HEK293T (cell line): ENCODE data around the gene EFHD2.

Experiments
- CTCF ChIA-PET: fragments of 350-600 bp; formaldehyde crosslinking; extraction: SDS; loops from one replicate; lab custom pipeline; 2021; ENCODE audit warnings: antibody characterized with exemption, inconsistent platforms; lab: Yijun Ruan, JAX
- POLR2A ChIA-PET: fragments of 350-600 bp; formaldehyde crosslinking; extraction: SDS; loops from one replicate; lab custom pipeline; 2020; ENCODE audit warnings: antibody characterized with exemption, inconsistent platforms; lab: Yijun Ruan, JAX
- DNase-seq: peaks from one replicate; pipeline ENCODE4 v3.0.0; 2012; ENCODE audit warnings: mixed read lengths; ENCODE audit errors: extremely low spot score
- ARNT ChIP-seq: fragments of 450-650 bp; IDR thresholded peaks from 2 replicates; pipeline ENCODE4 v1.6.1; 2017; ENCODE audit warnings: mild to moderate bottlenecking
- BHLHE40 ChIP-seq: fragments of 450-650 bp; IDR thresholded peaks from 2 replicates; pipeline ENCODE4 v1.6.1; 2016; ENCODE audit warnings: mild to moderate bottlenecking, moderate library complexity, borderline replicate concordance
- CTBP1 ChIP-seq: fragments of 450-650 bp; IDR thresholded peaks from 2 replicates; pipeline ENCODE4 v1.6.1; 2016; ENCODE audit warnings: borderline replicate concordance
- ELF4 ChIP-seq: fragments of 450-650 bp; IDR thresholded peaks from 2 replicates; pipeline ENCODE4 v1.6.1; 2017; ENCODE audit warnings: antibody characterized with exemption
- FOXA1 ChIP-seq: fragments of 450-650 bp; IDR thresholded peaks from 2 replicates; pipeline ENCODE4 v1.6.1; 2016; ENCODE audit warnings: mild to moderate bottlenecking
- FOXK2 ChIP-seq: fragments of 450-650 bp; IDR thresholded peaks from 2 replicates; pipeline ENCODE4 v1.6.1; 2016; ENCODE audit warnings: mild to moderate bottlenecking
- FOXM1 ChIP-seq: fragments of 450-650 bp; IDR thresholded peaks from 2 replicates; pipeline ENCODE4 v1.6.1; 2017; ENCODE audit warnings: mild to moderate bottlenecking, borderline replicate concordance
- HDGF ChIP-seq: fragments of 450-650 bp; IDR thresholded peaks from 2 replicates; pipeline ENCODE4 v1.6.1; 2017; ENCODE audit warnings: antibody characterized with exemption, borderline replicate concordance
- L3MBTL2 ChIP-seq: fragments of 450-650 bp; conservative IDR thresholded peaks from 2 replicates; pipeline ENCODE4 v1.6.1; 2016; ENCODE audit warnings: mild to moderate bottlenecking
- LEF1 ChIP-seq: fragments of 450-650 bp; IDR thresholded peaks from 2 replicates; pipeline ENCODE4 v1.6.1; 2017; ENCODE audit warnings: mild to moderate bottlenecking, borderline replicate concordance
- NFRKB ChIP-seq: fragments of 450-650 bp; IDR thresholded peaks from 2 replicates; pipeline ENCODE4 v1.6.1; 2016; ENCODE audit warnings: mild to moderate bottlenecking, moderate library complexity
- PKNOX1 ChIP-seq: fragments of 450-650 bp; IDR thresholded peaks from 2 replicates; pipeline ENCODE4 v1.6.1; 2016
- SP1 ChIP-seq: fragments of 450-650 bp; IDR thresholded peaks from 2 replicates; pipeline ENCODE4 v1.6.1; 2017
- SUZ12 ChIP-seq: fragments of 450-650 bp; IDR thresholded peaks from 2 replicates; pipeline ENCODE4 v1.6.1; 2016; ENCODE audit warnings: mild to moderate bottlenecking
- TARDBP ChIP-seq: fragments of 450-650 bp; IDR thresholded peaks from 2 replicates; pipeline ENCODE4 v1.6.1; 2016
- ZNF384 ChIP-seq: fragments of 450-650 bp; IDR thresholded peaks from 2 replicates; pipeline ENCODE4 v1.6.1; 2016

The EFHD2 gene

GRCh38 chr1:15409388-15410222 is at the start of gene EFHD2:
Gene EFHD2, plus strand, starts transcription at chr1:15409888. Its CDS starts 84 bp downstream, at chr1:15409972.
- TF ChIP-seq L3MBTL2 (no peak), ARNT (no peak), PKNOX1 (no peak), BHLHE40 (no peak), HDGF (no peak), FOXM1 (no peak; the same call in 1 of the 2 replicates), SP1 (no peak), NFRKB (no peak), SUZ12 (no peak), FOXK2 (no peak), FOXA1 (no peak), ELF4 (no peak), TARDBP (no peak), LEF1 (no peak), ZNF384 (no peak), CTBP1 (no peak)
- ChIA-PET CTCF (no interaction called here), POLR2A (no interaction called here)
- DNase-seq, result peak; percentile 91

- CTCF ChIA-PET, result no interaction called here
Measured at GRCh38 chr1:15360700-15361099, 49.0 kb upstream of the EFHD2 start.

GRCh38 chr1:15362096-15362736 is 47.5 kb upstream of the EFHD2 start:
- ChIA-PET CTCF (no interaction called here), POLR2A (no interaction called here)
- TF ChIP-seq ELF4 (no peak), ARNT (no peak), HDGF (no peak), CTBP1 (no peak), FOXA1 (no peak), PKNOX1 (no peak), NFRKB (no peak), SUZ12 (no peak), BHLHE40 (no peak), ZNF384 (no peak), L3MBTL2 (no peak), TARDBP (no peak), SP1 (no peak), FOXK2 (no peak), FOXM1 (no peak), LEF1 (no peak)
- no peak for DNase-seq

More at GRCh38 chr1:15360700-15361099, 49.0 kb upstream of the EFHD2 start:
- TF ChIP-seq ELF4 (no peak), FOXK2 (no peak), CTBP1 (no peak), ZNF384 (no peak), SUZ12 (no peak), FOXA1 (no peak), NFRKB (no peak), LEF1 (no peak), HDGF (no peak), TARDBP (no peak), SP1 (no peak)
- POLR2A ChIA-PET, result no interaction called here
- no peak for DNase-seq

GRCh38 chr1:15362737-15363128 is 47.0 kb upstream of the EFHD2 start:
- CTCF ChIA-PET, result no interaction called here
- POLR2A ChIA-PET, result no interaction called here
- no peak for DNase-seq
- TF ChIP-seq ARNT, result no peak
- TF ChIP-seq ZNF384, result no peak
- TF ChIP-seq PKNOX1, result no peak
- no peak for TF ChIP-seq FOXM1
- TF ChIP-seq NFRKB, result no peak
- TF ChIP-seq SUZ12, result no peak
- no peak for TF ChIP-seq ELF4
- no peak for TF ChIP-seq SP1
- TF ChIP-seq FOXK2, result no peak
- no peak for TF ChIP-seq TARDBP
- no peak for TF ChIP-seq BHLHE40
- no peak for TF ChIP-seq L3MBTL2
- no peak for TF ChIP-seq LEF1
- TF ChIP-seq CTBP1, result no peak

- TF ChIP-seq LEF1 (no peak), TARDBP (no peak), FOXM1 (no peak), FOXA1 (no peak), ARNT (no peak), HDGF (no peak), CTBP1 (no peak), FOXK2 (no peak), NFRKB (no peak)
- ChIA-PET POLR2A (no interaction called here), CTCF (no interaction called here)
- DNase-seq, result no peak
Measured at GRCh38 chr1:15364740-15365139, 44.9 kb upstream of the EFHD2 start.
